SHP77 (cell line): ENCODE results near the gene RPL36A.

Experiments used
- DNase-seq, 2 experiments: peaks; one replicate each; lab custom pipeline; 2025; lab: John Stamatoyannopoulos, UW

The RPL36A gene

GRCh38 chrX:101390664-101391525 lies at the start of gene RPL36A:
Gene RPL36A, plus strand, starts transcription at chrX:101391011. Its CDS starts 33 bp downstream, at chrX:101391044.
- peak; percentile 82 for DNase-seq

- DNase-seq = no peak
These were observed 42.9 kb upstream of the RPL36A start for GRCh38 chrX:101347859-101348451.

GRCh38 chrX:101348452-101349192 lies 42.2 kb upstream of the RPL36A start, which contains the start of gene TIMM8A:
Gene TIMM8A, minus strand, starts transcription at chrX:101348742. Its CDS starts 78 bp downstream, at chrX:101348664.
- DNase-seq = peak; percentile 47 to 67

GRCh38 chrX:101349193-101349562 lies 41.6 kb upstream of the RPL36A start:
- DNase-seq = no peak

GRCh38 chrX:101357166-101357795 lies 33.5 kb upstream of the RPL36A start:
- no peak for DNase-seq

GRCh38 chrX:101359966-101360365 lies 30.8 kb upstream of the RPL36A start:
- no peak for DNase-seq

GRCh38 chrX:101360390-101360789 lies 30.4 kb upstream of the RPL36A start:
- no peak for DNase-seq

GRCh38 chrX:101362116-101362515 lies 28.7 kb upstream of the RPL36A start:
- DNase-seq = no peak

GRCh38 chrX:101362757-101363156 lies 28.1 kb upstream of the RPL36A start:
- DNase-seq = no peak

GRCh38 chrX:101365301-101365795 lies 25.5 kb upstream of the RPL36A start:
- no peak for DNase-seq

GRCh38 chrX:101368800-101369199 lies 22.0 kb upstream of the RPL36A start:
- no peak for DNase-seq

GRCh38 chrX:101369687-101370086 lies 21.1 kb upstream of the RPL36A start:
- DNase-seq = no peak

- DNase-seq = no peak
These were observed 19.8 kb upstream of the RPL36A start for GRCh38 chrX:101370888-101371504.

GRCh38 chrX:101377547-101377946 lies 13.3 kb upstream of the RPL36A start:
- no peak for DNase-seq

GRCh38 chrX:101383679-101384205 lies 7.1 kb upstream of the RPL36A start:
- DNase-seq = no peak

GRCh38 chrX:101385026-101385684 lies 5.7 kb upstream of the RPL36A start:
- DNase-seq = no peak

GRCh38 chrX:101385795-101386541 lies 4.8 kb upstream of the RPL36A start, which contains the start of gene BTK:
Gene BTK, minus strand, starts transcription at chrX:101386191. Its CDS starts 10,907 bp downstream, at chrX:101375284.
- DNase-seq = no peak

- no peak for DNase-seq
These were observed 4.3 kb upstream of the RPL36A start for GRCh38 chrX:101386542-101386885.

GRCh38 chrX:101388604-101389003 lies 2.2 kb upstream of the RPL36A start:
- DNase-seq = no peak

GRCh38 chrX:101391831-101392230 lies 1.0 kb downstream of the RPL36A start:
- no peak for DNase-seq
